HepG2 (cell line): ENCODE data around the gene BAHCC1. TPM values are rescaled to one million over a fixed set of nuclear protein-coding genes. Genes with fewer than 3 reads are reported as not detected.

Experiments
- ATAC-seq: fragments of 200-7000 bp; cut with Tn5 transposase; 3 replicates; pipeline ENCODE4 v1.9.1; 2020; ENCODE audit warnings: mild to moderate bottlenecking, moderate library complexity
- BruUV-seq: library from RNA; stranded (reverse); fragments of 400-500 nt; replicated peaks from 2 replicates; lab custom pipeline; 2021; lab: Mats Ljungman, UMichigan
- CTCF ChIA-PET: fragments of 300-600 bp; formaldehyde crosslinking; extraction: SDS; loops from one replicate; lab custom pipeline; 2021; ENCODE audit warnings: low total read pairs, inconsistent platforms, low intra/inter-chr PET ratio; lab: Yijun Ruan, JAX
- POLR2A ChIA-PET: fragments of 350-600 bp; sonication (Branson Sonifier 250); formaldehyde crosslinking; loops from one replicate; lab custom pipeline; 2020; ENCODE audit warnings: antibody characterized with exemption, inconsistent platforms; lab: Yijun Ruan, JAX
- DNase-seq: peaks from one replicate; pipeline ENCODE4 v3.0.0-alpha.2; 2015; ENCODE audit warnings: low spot score
- FAIRE-seq: peaks from 3 replicates; lab custom pipeline; 2011; peaks lifted over from hg19 to GRCh38; lab: Jason Lieb, UNC
- H2AFZ ChIP-seq: one replicate; pipeline ENCODE4 v1.6.1; 2011; ENCODE audit warnings: low read length, inconsistent platforms
- H3K27ac ChIP-seq: fragments of 300-600 bp; 3 replicates; pipeline ENCODE4 v1.8.0; 2011; ENCODE audit warnings: mixed run types, mild to moderate bottlenecking, mixed read lengths, low read length, inconsistent platforms; ENCODE audit not compliant: insufficient read depth; ENCODE audit errors: extremely low read length
- H3K27me3 ChIP-seq, 2 experiments: fragments of 200-600 bp in 1 of 2; 2 replicates in 1 of 2; 3 replicates in 1 of 2; pipeline versions ENCODE4 v1.6.0 to v1.8.0; 2011; ENCODE audit warnings: low read length in 2 of 2, mild to moderate bottlenecking in 2 of 2, moderate library complexity in 2 of 2, inconsistent platforms in 1 of 2; ENCODE audit not compliant: insufficient read depth in 2 of 2, control insufficient read depth in 1 of 2
- H3K36me3 ChIP-seq, 2 experiments: fragments of 200-600 bp in 1 of 2; replicated peaks in 1 of 2; 2 replicates in 1 of 2; 3 replicates in 1 of 2; pipeline versions ENCODE4 v1.5.1 to v1.8.0; 2011; ENCODE audit warnings: low read length in 2 of 2, inconsistent platforms in 1 of 2; ENCODE audit not compliant: insufficient read depth in 2 of 2, control insufficient read depth in 1 of 2
- H3K4me1 ChIP-seq: 2 replicates; pipeline ENCODE4 v1.5.1; 2012; ENCODE audit warnings: low read length, inconsistent platforms; ENCODE audit not compliant: insufficient read depth
- H3K4me2 ChIP-seq: 2 replicates; pipeline ENCODE4 v1.6.0; 2011; ENCODE audit warnings: low read depth, low read length, inconsistent platforms
- H3K4me3 ChIP-seq, 3 experiments: fragments of 200-600 bp in 1 of 3; sonication (generic), shearing (Covaris generic) in 1 of 3; replicated peaks in 1 of 3; 2 replicates each; pipeline ENCODE4 v1.5.1; 2011 to 2016; ENCODE audit warnings: low read length in 3 of 3, inconsistent platforms in 2 of 3, low read depth in 2 of 3, mild to moderate bottlenecking in 2 of 3, control low read depth in 1 of 3, mixed read lengths in 1 of 3; ENCODE audit not compliant: insufficient read depth in 1 of 3
- H3K79me2 ChIP-seq: one replicate; pipeline ENCODE4 v1.6.1; 2011; ENCODE audit warnings: low read length, inconsistent platforms; ENCODE audit not compliant: insufficient read depth
- H3K9ac ChIP-seq: 2 replicates; pipeline ENCODE4 v1.6.0; 2011; ENCODE audit warnings: mild to moderate bottlenecking, low read depth, low read length, inconsistent platforms; ENCODE audit not compliant: insufficient read depth
- H3K9me3 ChIP-seq: 2 replicates; pipeline ENCODE4 v1.5.1; 2012; ENCODE audit warnings: mild to moderate bottlenecking, low read length
- H4K20me1 ChIP-seq: 2 replicates; pipeline ENCODE4 v1.6.0; 2011; ENCODE audit warnings: inconsistent platforms, mild to moderate bottlenecking, low read length, moderate library complexity; ENCODE audit not compliant: insufficient read depth
- GZF1 ChIP-seq: sonication (generic); formaldehyde crosslinking; IDR thresholded peaks from 2 replicates; pipeline ENCODE4 v1.5.1; 2020; ENCODE audit warnings: mild to moderate bottlenecking, missing genetic modification reagents
- KLF15 ChIP-seq: sonication (generic); formaldehyde crosslinking; IDR thresholded peaks from 2 replicates; pipeline ENCODE4 v1.8.1; 2023; ENCODE audit warnings: borderline replicate concordance, mild to moderate bottlenecking, inconsistent platforms, missing genetic modification reagents, mixed read lengths
- SP2 ChIP-seq: sonication (generic); formaldehyde crosslinking; IDR thresholded peaks from 2 replicates; pipeline ENCODE4 v1.5.1; 2020; ENCODE audit warnings: mild to moderate bottlenecking, missing genetic modification reagents
- TOE1 ChIP-seq: sonication (generic); formaldehyde crosslinking; IDR thresholded peaks from 2 replicates; pipeline ENCODE4 v1.4.0; 2020; ENCODE audit warnings: mild to moderate bottlenecking, missing genetic modification reagents
- ZNF205 ChIP-seq: IDR thresholded peaks from 2 replicates; pipeline ENCODE4 v1.6.1; 2018; ENCODE audit warnings: missing biosample characterization, missing genetic modification reagents
- ZNF430 ChIP-seq: sonication (generic); formaldehyde crosslinking; IDR thresholded peaks from 2 replicates; pipeline ENCODE4 v1.9.0; 2021; ENCODE audit warnings: mild to moderate bottlenecking, missing genetic modification reagents
- ZSCAN12 ChIP-seq: sonication (generic); formaldehyde crosslinking; IDR thresholded peaks from 2 replicates; pipeline ENCODE4 v1.9.0; 2021; ENCODE audit warnings: mild to moderate bottlenecking, missing genetic modification reagents
- WGBS: methylation state at CpG from one replicate; pipeline ENCODE4 v1.1.6; 2017; ENCODE audit warnings: low lambda C conversion rate; 5-methylcytosine and 5-hydroxymethylcytosine counted together
- in situ Hi-C: cut with HindIII; loops from 2 replicates; pipeline ENCODE4 v1.10.0; 2017; ENCODE audit warnings: low pct_unique_long_range_greater_than_20kb; ENCODE audit not compliant: extremely low pct_ligation_motif_present
- intact Hi-C: fragments of 100-400 bp; cut with micrococcal nuclease; formaldehyde crosslinking; loops from one replicate; pipeline ENCODE4 v1.10.0; 2022; ENCODE audit not compliant: unreplicated experiment
- polyA plus RNA-seq, 8 experiments: library from polyadenylated mRNA; depleted of rRNA in 3 of 8; stranded (reverse) in 7 of 8; unstranded in 1 of 8; fragments of >200 nt; fragmentation: Illumina TruSeq in 4 of 8; extraction: Trizol in 4 of 8; gene quantifications; 2 replicates each; pipeline versions ENCODE4 v1.2.1 to v1.2.3, GENCODE V29; 2011 to 2016; ENCODE audit warnings: low read depth in 4 of 8, missing spikeins in 1 of 8, mixed read lengths in 1 of 8; ENCODE audit not compliant: insufficient read depth in 1 of 8
- total RNA-seq, 5 experiments: library from RNA; depleted of rRNA; stranded (reverse); fragments of >200 nt; fragmentation: Illumina TruSeq; extraction: Trizol; gene quantifications; 2 replicates each; pipeline ENCODE4 v1.2.3, GENCODE V29; 2016; ENCODE audit warnings: low read depth in 1 of 5
- TF ChIP-seq, protein P1 (sequence below), 2 experiments: fragments of 450-650 bp in 1 of 2; sonication (generic) in 1 of 2; formaldehyde crosslinking in 1 of 2; IDR thresholded peaks; 2 replicates each; pipeline versions ENCODE4 v1.6.1 to v1.8.0; 2016 to 2022; ENCODE audit warnings: antibody characterized with exemption in 1 of 2, mild to moderate bottlenecking in 1 of 2, missing genetic modification reagents in 1 of 2
- TF ChIP-seq, protein P2 (sequence below): sonication (generic); formaldehyde crosslinking; IDR thresholded peaks from 2 replicates; pipeline ENCODE4 v1.4.0; 2020; ENCODE audit warnings: missing genetic modification reagents, borderline replicate concordance
- TF ChIP-seq, protein P3 (sequence below): sonication (generic); formaldehyde crosslinking; IDR thresholded peaks from 2 replicates; pipeline ENCODE4 v1.4.0; 2020; ENCODE audit warnings: missing genetic modification reagents

BAHCC1 gene
- total and polyA plus RNA-seq, 2 of the 13 experiments (the other 11 are each of a cell fraction or from before 2014, with no cell fraction given): 1.4 to 1.7 TPM

DNA sequence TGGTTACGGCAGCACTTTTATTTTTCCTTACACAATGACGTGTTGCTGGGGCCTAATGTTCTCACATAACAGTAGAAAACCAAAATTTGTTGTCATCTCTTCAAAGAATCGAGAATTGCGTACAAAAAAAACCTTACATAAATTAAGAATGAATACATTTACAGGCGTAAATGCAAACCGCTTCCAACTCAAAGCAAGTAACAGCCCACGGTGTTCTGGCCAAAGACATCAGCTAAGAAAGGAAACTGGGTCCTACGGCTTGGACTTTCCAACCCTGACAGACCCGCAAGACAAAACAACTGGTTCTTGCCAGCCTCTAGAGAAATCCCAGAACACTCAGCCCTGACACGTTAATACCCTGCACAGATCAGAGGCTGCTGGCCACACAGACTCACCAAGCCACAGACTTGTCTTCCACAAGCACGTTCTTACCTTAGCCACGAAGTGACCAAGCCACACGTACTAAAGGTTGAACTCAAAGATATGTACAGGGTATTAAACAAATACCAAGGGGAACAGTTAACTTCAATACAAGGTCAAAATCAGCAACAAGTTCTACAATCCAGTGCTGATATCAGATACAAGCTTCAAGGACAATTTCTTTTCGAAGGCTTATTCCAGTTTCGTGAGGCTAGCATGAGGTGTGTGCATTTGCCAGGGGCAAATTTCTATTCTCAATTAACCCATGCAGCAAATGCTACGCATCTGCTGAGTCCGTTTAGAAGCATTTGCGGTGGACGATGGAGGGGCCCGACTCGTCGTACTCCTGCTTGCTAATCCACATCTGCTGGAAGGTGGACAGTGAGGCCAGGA, 114.9 kb downstream of the BAHCC1 start:
- DNase-seq: no peak
- Histone ChIP-seq H2AFZ (no peak overlapping the region), H3K27me3 (no peaks in the 10 kb centered on the region; a peak in 1 of 5 replicates), H3K27ac (no peak overlapping the region), H3K4me2 (peak overlapping the region; percentile 82), H3K4me1 (peaks cover 45% of the 10 kb centered on the region), H4K20me1 (peaks cover 42% of the 10 kb centered on the region), H3K9ac (peak overlapping the region; percentile 86), H3K9me3 (no peaks in the 10 kb centered on the region), H3K4me3 (peak overlapping the region; percentile 67 to 90 (median 75); a peak in 5 of 6 replicates), H3K79me2 (peaks cover 26% of the 10 kb centered on the region), H3K36me3 (peaks cover 14 to 23% of the 10 kb centered on the region in 2 experiments)
- no TSS peak for BruUV-seq
- POLR2A ChIA-PET: interaction anchor here (1.2 to 1.5 kb wide), 2 partner anchors 21 to 115 kb away, joined by 3 read pairs; partner anchors contain the start of gene BAHCC1
- intact Hi-C loops: loop anchor here (10.0 kb wide), 1 partner anchor 115 kb away; the partner anchor contains the start of gene BAHCC1
- in situ Hi-C loops: no loop called here
- no peak for FAIRE-seq
- CTCF ChIA-PET: no interaction called here
- no peak for ATAC-seq
- 77% methylated on average over 22 of the region's 22 CpGs for WGBS
- TF ChIP-seq, protein P1, sequence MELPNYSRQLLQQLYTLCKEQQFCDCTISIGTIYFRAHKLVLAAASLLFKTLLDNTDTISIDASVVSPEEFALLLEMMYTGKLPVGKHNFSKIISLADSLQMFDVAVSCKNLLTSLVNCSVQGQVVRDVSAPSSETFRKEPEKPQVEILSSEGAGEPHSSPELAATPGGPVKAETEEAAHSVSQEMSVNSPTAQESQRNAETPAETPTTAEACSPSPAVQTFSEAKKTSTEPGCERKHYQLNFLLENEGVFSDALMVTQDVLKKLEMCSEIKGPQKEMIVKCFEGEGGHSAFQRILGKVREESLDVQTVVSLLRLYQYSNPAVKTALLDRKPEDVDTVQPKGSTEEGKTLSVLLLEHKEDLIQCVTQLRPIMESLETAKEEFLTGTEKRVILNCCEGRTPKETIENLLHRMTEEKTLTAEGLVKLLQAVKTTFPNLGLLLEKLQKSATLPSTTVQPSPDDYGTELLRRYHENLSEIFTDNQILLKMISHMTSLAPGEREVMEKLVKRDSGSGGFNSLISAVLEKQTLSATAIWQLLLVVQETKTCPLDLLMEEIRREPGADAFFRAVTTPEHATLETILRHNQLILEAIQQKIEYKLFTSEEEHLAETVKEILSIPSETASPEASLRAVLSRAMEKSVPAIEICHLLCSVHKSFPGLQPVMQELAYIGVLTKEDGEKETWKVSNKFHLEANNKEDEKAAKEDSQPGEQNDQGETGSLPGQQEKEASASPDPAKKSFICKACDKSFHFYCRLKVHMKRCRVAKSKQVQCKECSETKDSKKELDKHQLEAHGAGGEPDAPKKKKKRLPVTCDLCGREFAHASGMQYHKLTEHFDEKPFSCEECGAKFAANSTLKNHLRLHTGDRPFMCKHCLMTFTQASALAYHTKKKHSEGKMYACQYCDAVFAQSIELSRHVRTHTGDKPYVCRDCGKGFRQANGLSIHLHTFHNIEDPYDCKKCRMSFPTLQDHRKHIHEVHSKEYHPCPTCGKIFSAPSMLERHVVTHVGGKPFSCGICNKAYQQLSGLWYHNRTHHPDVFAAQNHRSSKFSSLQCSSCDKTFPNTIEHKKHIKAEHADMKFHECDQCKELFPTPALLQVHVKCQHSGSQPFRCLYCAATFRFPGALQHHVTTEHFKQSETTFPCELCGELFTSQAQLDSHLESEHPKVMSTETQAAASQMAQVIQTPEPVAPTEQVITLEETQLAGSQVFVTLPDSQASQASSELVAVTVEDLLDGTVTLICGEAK (IDR thresholded peaks at IDR 0.05): no peak
- TF ChIP-seq, protein P1 (CRISPR knock-in tag; IDR thresholded peaks at IDR 0.05): no peak
- TF ChIP-seq TOE1 (no peak), SP2 (CRISPR knock-in tag) (no peak), KLF15 (CRISPR knock-in tag) (no peak), ZNF430 (peak; percentile 5; the same call in 1 of the 2 replicates), ZNF205 (CRISPR knock-in tag) (no peak), ZSCAN12 (peak; percentile 51; the same call in 1 of the 2 replicates), GZF1 (CRISPR knock-in tag) (no peak)
- TF ChIP-seq, protein P2, sequence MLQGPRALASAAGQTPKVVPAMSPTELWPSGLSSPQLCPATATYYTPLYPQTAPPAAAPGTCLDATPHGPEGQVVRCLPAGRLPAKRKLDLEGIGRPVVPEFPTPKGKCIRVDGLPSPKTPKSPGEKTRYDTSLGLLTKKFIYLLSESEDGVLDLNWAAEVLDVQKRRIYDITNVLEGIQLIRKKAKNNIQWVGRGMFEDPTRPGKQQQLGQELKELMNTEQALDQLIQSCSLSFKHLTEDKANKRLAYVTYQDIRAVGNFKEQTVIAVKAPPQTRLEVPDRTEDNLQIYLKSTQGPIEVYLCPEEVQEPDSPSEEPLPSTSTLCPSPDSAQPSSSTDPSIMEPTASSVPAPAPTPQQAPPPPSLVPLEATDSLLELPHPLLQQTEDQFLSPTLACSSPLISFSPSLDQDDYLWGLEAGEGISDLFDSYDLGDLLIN (CRISPR knock-in tag): 0 out of 2 replicates have a peak, but pooled peaks have one; percentile 44
- TF ChIP-seq, protein P3, sequence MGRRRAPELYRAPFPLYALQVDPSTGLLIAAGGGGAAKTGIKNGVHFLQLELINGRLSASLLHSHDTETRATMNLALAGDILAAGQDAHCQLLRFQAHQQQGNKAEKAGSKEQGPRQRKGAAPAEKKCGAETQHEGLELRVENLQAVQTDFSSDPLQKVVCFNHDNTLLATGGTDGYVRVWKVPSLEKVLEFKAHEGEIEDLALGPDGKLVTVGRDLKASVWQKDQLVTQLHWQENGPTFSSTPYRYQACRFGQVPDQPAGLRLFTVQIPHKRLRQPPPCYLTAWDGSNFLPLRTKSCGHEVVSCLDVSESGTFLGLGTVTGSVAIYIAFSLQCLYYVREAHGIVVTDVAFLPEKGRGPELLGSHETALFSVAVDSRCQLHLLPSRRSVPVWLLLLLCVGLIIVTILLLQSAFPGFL: no peak
